Central memory CD4-positive, alpha-beta T cell (primary cell): Measurements from ENCODE around the gene ALS2.

Source experiments
- DNase-seq: peaks from one replicate; pipeline ENCODE4 v3.0.0; 2022

ALS2 gene

DNA sequence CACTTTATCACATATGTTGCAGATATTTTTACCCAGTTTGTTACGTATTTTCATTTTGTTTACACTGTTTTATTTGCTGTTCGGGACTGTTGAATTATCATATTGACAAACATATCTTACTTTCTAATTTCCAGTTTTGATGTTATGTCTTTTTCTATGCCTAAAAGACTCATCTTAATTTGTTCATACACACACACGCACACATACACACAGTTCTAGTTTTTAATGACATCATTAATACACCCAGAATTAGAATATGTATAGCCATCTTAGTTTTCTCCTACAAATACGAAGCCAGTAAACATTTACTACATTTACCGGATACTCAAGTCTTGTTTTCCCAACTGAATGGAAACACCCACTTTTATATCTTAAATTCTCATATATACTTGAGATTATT lies 29.2 kb downstream of the ALS2 start:
- DNase-seq, result no peak

GRCh38 chr2:201746551-201746950 lies 34.2 kb downstream of the ALS2 start:
- no peak for DNase-seq

DNA sequence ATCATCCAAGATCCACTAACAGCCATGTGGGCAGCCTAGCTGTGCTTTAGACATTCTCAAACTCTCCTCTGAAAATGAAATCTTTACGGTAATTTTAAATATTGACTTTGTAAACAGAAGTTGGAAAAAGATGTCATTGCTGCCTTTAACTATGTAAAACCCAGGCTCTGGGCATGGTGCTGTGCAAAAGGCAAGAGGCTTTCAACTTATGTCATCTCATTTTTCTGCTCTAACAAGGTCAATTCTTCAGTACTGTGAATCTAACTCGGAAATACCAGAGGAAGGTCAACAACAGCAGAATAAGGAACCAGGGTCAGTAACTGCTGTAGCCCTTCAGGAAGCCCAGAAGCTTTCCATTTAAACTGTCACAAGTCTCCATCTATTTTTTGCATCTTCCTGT lies 45.2 kb downstream of the ALS2 start:
- no peak for DNase-seq

- no peak for DNase-seq
Observed at GRCh38 chr2:201734111-201734510, 46.6 kb downstream of the ALS2 start.

DNA sequence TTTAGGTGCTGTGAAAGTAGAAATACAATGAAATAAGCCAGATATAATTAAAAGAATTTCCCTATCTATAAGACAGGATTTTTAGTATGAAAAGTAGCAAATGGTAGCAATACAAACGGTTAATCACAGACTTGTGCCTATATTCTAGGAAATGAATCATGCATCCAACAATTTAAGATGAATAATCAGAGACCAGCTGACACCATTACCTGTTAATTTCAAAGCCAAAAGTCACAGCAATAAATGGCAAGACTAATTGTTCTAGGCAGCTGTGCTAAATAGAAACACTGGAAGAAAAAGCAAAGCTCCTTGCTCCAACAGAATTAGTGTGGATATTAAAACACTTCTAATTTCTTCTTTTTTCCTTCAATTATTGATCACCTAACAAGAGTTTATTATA lies 47.2 kb downstream of the ALS2 start:
- no peak for DNase-seq

- no peak for DNase-seq
Observed at GRCh38 chr2:201730651-201731285, 50.0 kb downstream of the ALS2 start.

- DNase-seq, result no peak
Observed at GRCh38 chr2:201715459-201715858, 65.3 kb downstream of the ALS2 start.

DNA sequence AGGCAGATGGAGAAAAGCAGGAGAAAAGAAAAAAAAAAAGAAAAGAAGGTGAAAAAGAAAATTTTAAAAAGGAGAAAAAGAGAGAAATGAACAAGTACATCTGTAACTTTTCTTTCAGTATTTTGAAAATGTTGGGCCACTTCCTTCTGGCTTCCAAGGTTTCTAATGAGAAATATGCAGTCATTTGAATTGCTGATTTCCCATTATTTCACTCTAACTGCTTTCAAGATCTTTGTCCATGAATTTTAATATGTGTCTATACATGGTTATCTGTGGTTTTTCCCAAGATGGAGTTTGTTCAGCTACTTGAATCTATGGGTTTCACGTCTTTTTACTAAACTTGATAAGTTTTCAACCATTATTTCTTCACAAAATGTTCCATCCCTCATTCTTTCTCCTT lies 68.0 kb downstream of the ALS2 start:
- DNase-seq, result no peak

GRCh38 chr2:201709747-201710146 lies 71.0 kb downstream of the ALS2 start:
- no peak for DNase-seq

DNA sequence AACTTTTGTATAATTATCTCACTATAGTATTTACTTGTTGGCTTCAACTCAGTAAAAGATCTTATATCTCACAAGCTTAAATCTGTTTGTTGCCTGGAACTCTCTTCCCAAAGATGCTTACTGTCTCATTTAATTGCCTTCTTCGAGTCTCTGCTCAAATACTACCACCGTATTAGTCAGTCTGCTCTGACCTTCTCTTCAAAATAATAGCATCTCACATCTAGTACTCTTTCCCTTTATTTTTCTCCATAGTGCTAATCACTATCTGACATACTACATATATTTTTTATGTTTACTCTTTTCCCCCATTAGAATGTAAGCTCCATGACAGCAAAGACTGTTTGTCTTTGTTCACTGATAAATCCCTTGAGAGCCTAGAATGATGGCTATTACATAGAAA lies 71.7 kb downstream of the ALS2 start:
- no peak for DNase-seq

DNA sequence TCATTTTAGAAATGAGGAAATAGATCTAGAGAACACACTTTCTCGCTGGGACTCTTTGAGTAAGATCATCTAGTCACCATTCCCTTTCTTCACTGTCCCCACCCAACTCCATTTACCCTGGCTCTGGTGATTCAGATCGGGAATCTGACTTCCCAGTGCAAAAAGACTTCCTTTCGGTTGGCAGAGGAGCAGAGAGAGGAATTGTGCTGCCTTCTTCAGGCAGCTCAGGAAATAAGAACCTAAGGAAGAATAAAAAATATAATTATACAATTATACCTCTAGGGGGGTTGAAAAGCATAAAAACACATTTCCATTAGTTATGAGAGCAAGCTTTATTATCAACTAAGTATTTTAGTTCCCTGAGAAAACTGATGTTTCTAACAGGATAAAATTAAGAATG lies 73.0 kb downstream of the ALS2 start:
- DNase-seq, result no peak

- DNase-seq, result no peak
Observed at GRCh38 chr2:201707142-201707541, 73.6 kb downstream of the ALS2 start.

DNA sequence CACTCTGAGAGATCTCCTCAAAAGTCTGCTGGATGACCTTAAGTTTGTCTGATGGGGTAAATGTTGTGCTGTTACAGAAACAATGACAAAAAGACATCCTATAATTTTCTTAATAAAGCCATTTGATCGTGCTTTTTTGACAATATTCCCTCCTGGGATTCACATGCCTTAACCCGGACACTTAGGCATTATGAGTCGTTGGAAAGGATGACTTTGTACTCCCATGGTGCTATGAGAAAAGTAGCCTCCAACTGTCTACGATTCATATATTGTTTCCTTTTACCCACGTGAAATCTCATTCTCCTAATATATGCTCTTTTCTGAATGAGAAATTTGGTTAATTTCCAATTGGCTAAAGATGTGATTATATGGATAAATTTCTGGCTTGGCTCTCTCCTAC lies 76.2 kb downstream of the ALS2 start:
- DNase-seq, result no peak

GRCh38 chr2:201701646-201702045 lies 79.1 kb downstream of the ALS2 start:
- DNase-seq, result no peak

GRCh38 chr2:201699416-201699815 lies 81.3 kb downstream of the ALS2 start:
- no peak for DNase-seq

GRCh38 chr2:201698588-201699226 lies 82.0 kb downstream of the ALS2 start, which contains the start of gene MPP4:
MPP4 (minus strand) TSS chr2:201698644; CDS start chr2:201693954, 4,690 bp downstream.
- no peak for DNase-seq

- no peak for DNase-seq
Observed at GRCh38 chr2:201697899-201698298, 82.8 kb downstream of the ALS2 start.

DNA sequence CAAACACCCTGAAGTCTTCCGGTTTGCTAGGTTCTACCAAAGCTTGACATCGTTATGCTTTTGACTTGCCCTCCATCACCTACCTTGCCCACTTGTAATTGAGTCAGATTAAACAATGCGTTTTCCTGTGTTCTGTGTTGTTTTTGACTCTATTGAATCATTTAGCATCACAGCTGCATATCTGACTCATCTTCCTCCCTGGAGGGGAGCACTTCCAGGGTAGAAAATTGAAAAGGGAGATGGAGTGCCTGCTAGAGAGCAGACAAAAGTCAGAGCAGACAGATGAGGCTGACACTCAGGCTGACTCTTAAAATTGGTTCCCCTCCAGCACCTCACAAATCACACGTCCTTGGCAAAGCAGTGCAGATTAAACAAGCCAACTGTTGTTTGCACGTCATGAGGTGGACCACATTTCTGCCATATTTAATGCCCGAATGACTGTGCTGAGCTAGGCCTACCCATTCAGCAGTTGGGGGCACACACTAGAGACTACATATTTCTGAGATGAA lies 84.5 kb downstream of the ALS2 start:
- no peak for DNase-seq

GRCh38 chr2:201685156-201685555 lies 95.6 kb downstream of the ALS2 start:
- no peak for DNase-seq

- no peak for DNase-seq
Observed at GRCh38 chr2:201680743-201681142, 100.0 kb downstream of the ALS2 start.

DNA sequence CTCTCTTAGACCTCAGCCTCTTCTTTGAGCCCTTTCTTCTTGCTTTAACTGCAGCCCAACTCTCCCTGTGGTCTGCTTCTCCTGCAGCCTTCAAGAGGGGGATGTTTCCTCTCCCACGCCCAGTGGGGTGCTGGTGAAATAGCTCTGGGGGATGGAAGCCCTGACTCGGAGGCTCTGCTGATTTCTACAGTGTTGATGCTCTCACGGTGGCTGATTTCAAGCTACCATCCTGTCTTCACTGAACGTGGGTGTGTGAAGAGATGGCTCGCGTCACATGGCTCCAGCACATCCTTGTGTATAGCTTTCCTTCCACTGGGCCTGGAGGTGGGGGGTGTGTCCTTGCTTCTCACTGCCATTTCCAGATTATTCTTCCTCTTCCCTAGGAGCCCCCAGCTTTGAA lies 102.3 kb downstream of the ALS2 start:
- no peak for DNase-seq

- no peak for DNase-seq
Observed at GRCh38 chr2:201675454-201675853, 105.3 kb downstream of the ALS2 start.

DNA sequence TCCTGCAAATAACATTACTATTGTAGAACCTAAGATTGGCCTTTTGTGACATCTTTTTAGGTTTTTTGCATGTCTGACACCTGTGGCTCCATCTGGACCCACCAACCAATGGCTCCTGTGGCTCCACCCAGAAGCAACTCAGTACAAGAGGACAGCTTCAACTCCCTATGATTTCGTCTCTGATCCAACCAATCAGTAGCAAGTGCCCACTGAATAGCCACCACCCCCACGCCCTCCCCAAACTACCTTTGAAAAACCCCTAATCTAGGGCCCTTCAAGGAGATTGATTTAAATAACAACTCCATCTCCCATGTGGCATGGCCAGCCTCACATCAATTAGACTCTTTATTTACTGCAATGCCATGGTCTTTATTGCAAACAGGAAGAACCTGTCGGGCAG lies 105.9 kb downstream of the ALS2 start:
- DNase-seq, result no peak

DNA sequence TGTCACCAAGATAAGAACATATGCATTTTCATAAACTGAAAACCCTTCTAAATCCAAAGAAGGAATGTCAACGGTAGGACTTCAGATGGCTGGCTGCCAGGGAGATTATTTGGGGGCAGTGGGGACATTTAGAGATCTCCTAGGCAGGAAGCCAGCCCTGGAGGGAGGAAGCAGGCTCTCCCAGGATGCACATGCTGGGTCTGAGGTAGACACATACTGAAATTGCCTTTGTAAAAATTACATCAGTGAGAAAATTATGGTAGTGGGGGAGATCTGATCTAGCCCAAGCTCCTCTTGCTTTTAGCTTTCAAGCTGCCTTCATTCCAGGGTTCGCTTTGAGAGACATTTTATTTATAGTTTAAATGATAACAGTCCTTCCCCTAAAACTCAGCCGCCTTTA lies 106.4 kb downstream of the ALS2 start:
- DNase-seq, result no peak

- DNase-seq, result no peak
Observed at GRCh38 chr2:201673546-201673945, 107.2 kb downstream of the ALS2 start.
